ENCODE measurements around the gene BEST1. TPM values are rescaled to one million over a fixed set of nuclear protein-coding genes. Genes with fewer than 3 reads are reported as not detected.
A peak's percentile ranks its signal among the peaks of the same experiment; 100 is the strongest.
"Not testable (repeated sequence)": the region's sequence is repeated elsewhere in the genome, so short reads cannot be mapped to it uniquely, and the experiment has no call there.

The BEST1 gene
- total and polyA plus RNA-seq, 7 donors, result 0.81 to 9.8 (median 1.4) TPM

- WGBS, 3 donors, result 89 to 91% (median 90%) methylated on average over 23 of the region's 23 CpGs
- H3K4me3 ChIP-seq, result no peak overlapping the region
- H3K27me3 ChIP-seq (ENCODE audit: insufficient read depth in 3 of 3, low read length in 2 of 3), result peaks cover 0 to 11% (median 0%) of the 10 kb centered on the region in 3 donors
- intact Hi-C loops (cut with DNase I), result no loop called here
- ATAC-seq, result no peak
- TF ChIP-seq CTCF (IDR thresholded peaks at IDR 0.05), result no peak
- no peak overlapping the region for H3K27ac ChIP-seq
- H3K4me1 ChIP-seq, result no peaks in the 10 kb centered on the region
- peaks cover 6% of the 10 kb centered on the region for H3K9me3 ChIP-seq
- no peak for DNase-seq
- no peaks in the 10 kb centered on the region for H3K36me3 ChIP-seq (ENCODE audit: insufficient read depth in 1 of 2, low read depth in 1 of 2)
Observed at GRCh38 chr11:62000539-62001446, 50.6 kb downstream of the BEST1 start.

GRCh38 chr11:62001450-62002191 is 51.5 kb downstream of the BEST1 start:
- TF ChIP-seq CTCF (IDR thresholded peaks at IDR 0.05), result no peak
- Histone ChIP-seq H3K4me1 (no peaks in the 10 kb centered on the region), H3K4me3 (no peak overlapping the region), H3K36me3 (ENCODE audit: insufficient read depth in 1 of 2, low read depth in 1 of 2) (no peaks in the 10 kb centered on the region), H3K27me3 (ENCODE audit: insufficient read depth in 3 of 3, low read length in 2 of 3) (peaks cover 0 to 11% (median 0%) of the 10 kb centered on the region in 3 donors), H3K9me3 (peaks cover 6% of the 10 kb centered on the region), H3K27ac (no peak overlapping the region)
- intact Hi-C loops (cut with DNase I), result no loop called here
- 59 to 68% (median 61%) methylated on average over 12 of the region's 12 CpGs for whole genome bisulfite sequencing, 3 donors
- ATAC-seq (no peak), DNase-seq (no peak)

- H3K9me3 ChIP-seq; H3K27ac ChIP-seq; DNase-seq; H3K4me1 ChIP-seq; H3K4me3 ChIP-seq; ATAC-seq; H3K36me3 ChIP-seq (ENCODE audit: insufficient read depth in 1 of 2, low read depth in 1 of 2); intact Hi-C loops (cut with DNase I): not testable (repeated sequence)
- 90 to 91% (median 91%) methylated on average over 8 of the region's 8 CpGs for WGBS, 3 donors
- H3K27me3 ChIP-seq (ENCODE audit: insufficient read depth in 3 of 3, low read length in 2 of 3), result peaks cover 0 to 11% (median 0%) of the 10 kb centered on the region in 3 donors
Observed at GRCh38 chr11:62002283-62002682, 52.1 kb downstream of the BEST1 start.

- peaks cover 0 to 11% (median 0%) of the 10 kb centered on the region in 3 donors for H3K27me3 ChIP-seq (ENCODE audit: insufficient read depth in 3 of 3, low read length in 2 of 3)
- ATAC-seq, result peak; percentile 47 to 77 (median 64)
- no peak overlapping the region for H3K4me3 ChIP-seq
- intact Hi-C loops (cut with DNase I), result no loop called here
- peak; percentile 47 to 64 for DNase-seq
- H3K36me3 ChIP-seq (ENCODE audit: insufficient read depth in 1 of 2, low read depth in 1 of 2), result no peaks in the 10 kb centered on the region
- TF ChIP-seq CTCF (IDR thresholded peaks at IDR 0.05), result no peak
- no peaks in the 10 kb centered on the region for H3K9me3 ChIP-seq
- H3K27ac ChIP-seq, result no peak overlapping the region
- no peaks in the 10 kb centered on the region for H3K4me1 ChIP-seq
- 19 to 47% (median 26%) methylated on average over 2 of the region's 2 CpGs for WGBS, 3 donors
Observed at GRCh38 chr11:62004473-62004872, 54.3 kb downstream of the BEST1 start.

- no peaks in the 10 kb centered on the region for H3K36me3 ChIP-seq (ENCODE audit: insufficient read depth in 1 of 2, low read depth in 1 of 2)
- WGBS, 3 donors, result 92 to 97% (median 94%) methylated on average over 1 of the region's 1 CpG
- no peak for DNase-seq
- H3K27me3 ChIP-seq (ENCODE audit: insufficient read depth in 3 of 3, low read length in 2 of 3), result peaks cover 0 to 11% (median 0%) of the 10 kb centered on the region in 3 donors
- H3K9me3 ChIP-seq, result no peaks in the 10 kb centered on the region
- H3K27ac ChIP-seq, result no peak overlapping the region
- no peak for TF ChIP-seq CTCF (IDR thresholded peaks at IDR 0.05)
- intact Hi-C loops (cut with DNase I), result no loop called here
- no peak overlapping the region for H3K4me3 ChIP-seq
- no peaks in the 10 kb centered on the region for H3K4me1 ChIP-seq
- ATAC-seq, result no peak
Observed at GRCh38 chr11:62008193-62008592, 58.0 kb downstream of the BEST1 start.
